K562 (cell line): ENCODE measurements around the gene IL10RB. TPM values are rescaled to one million over a fixed set of nuclear protein-coding genes. Genes with fewer than 3 reads are reported as not detected.

Experiments used
- AFF1 ChIP-seq, 2 experiments: fragments of 450-650 bp; IDR thresholded peaks; 2 replicates each; pipeline ENCODE4 v1.6.1; 2018; ENCODE audit warnings: mild to moderate bottlenecking in 2 of 2, low read depth in 1 of 2; ENCODE audit not compliant: partially characterized antibody in 2 of 2
- FOSL1 ChIP-seq: fragments of 200-800 bp; sonication (Bioruptor generic); conservative IDR thresholded peaks from 2 replicates; pipeline ENCODE4 v1.6.1; 2016; ENCODE audit warnings: missing genetic modification characterization, missing compliant biosample characterization
- GATA2 ChIP-seq: sonication (generic); formaldehyde crosslinking; IDR thresholded peaks from 2 replicates; pipeline ENCODE4 v1.4.0; 2020; ENCODE audit warnings: mild to moderate bottlenecking, missing genetic modification reagents
- HIVEP1 ChIP-seq: fragments of 250-450 bp; sonication (Bioruptor Pico); IDR thresholded peaks from 2 replicates; pipeline ENCODE4 v1.4.0; 2020; ENCODE audit warnings: mild to moderate bottlenecking
- HOMEZ ChIP-seq: fragments of 250-450 bp; sonication (Bioruptor Pico); IDR thresholded peaks from 2 replicates; pipeline ENCODE4 v1.4.0; 2020; ENCODE audit warnings: mild to moderate bottlenecking, moderate library complexity
- MTA2 ChIP-seq: fragments of 450-650 bp; IDR thresholded peaks from 2 replicates; pipeline ENCODE4 v1.6.1; 2016; ENCODE audit warnings: low read depth
- PHF8 ChIP-seq: fragments of 200-600 bp; sonication (generic); IDR thresholded peaks from 2 replicates; pipeline ENCODE4 v1.6.1; 2012; ENCODE audit warnings: mixed run types, mild to moderate bottlenecking, inconsistent platforms, low read length, moderate library complexity, borderline replicate concordance
- PHTF2 ChIP-seq: fragments of 250-450 bp; sonication (Bioruptor Pico); IDR thresholded peaks from 2 replicates; pipeline ENCODE4 v1.5.0; 2021; ENCODE audit warnings: mild to moderate bottlenecking
- POLR2G ChIP-seq: fragments of 200-400 bp; formaldehyde crosslinking; IDR thresholded peaks from 2 replicates; pipeline ENCODE4 v1.6.1; 2017; ENCODE audit warnings: low read depth, mild to moderate bottlenecking, antibody characterized with exemption, low read length, moderate library complexity
- RBBP5 ChIP-seq: fragments of 200-600 bp; sonication (generic); IDR thresholded peaks from 2 replicates; pipeline ENCODE4 v1.6.1; 2012; ENCODE audit warnings: borderline replicate concordance, mild to moderate bottlenecking, low read length, control low read depth, inconsistent platforms; ENCODE audit not compliant: insufficient read depth, poor library complexity, severe bottlenecking
- RFX1 ChIP-seq: fragments of 450-650 bp; IDR thresholded peaks from 2 replicates; pipeline ENCODE4 v1.6.1; 2016; ENCODE audit warnings: mild to moderate bottlenecking, moderate library complexity
- SP1 ChIP-seq: sonication (generic); formaldehyde crosslinking; IDR thresholded peaks from 2 replicates; pipeline ENCODE4 v1.8.1; 2022; ENCODE audit warnings: mild to moderate bottlenecking, missing genetic modification reagents
- TEAD2 ChIP-seq: fragments of 450-650 bp; IDR thresholded peaks from 2 replicates; pipeline ENCODE4 v1.6.1; 2016; ENCODE audit warnings: missing genetic modification characterization, control low read depth, missing compliant biosample characterization
- ZNF217 ChIP-seq: sonication (generic); formaldehyde crosslinking; IDR thresholded peaks from 2 replicates; pipeline ENCODE4 v1.8.0; 2022; ENCODE audit warnings: mild to moderate bottlenecking, missing genetic modification reagents
- ZNF695 ChIP-seq: fragments of 450-650 bp; formaldehyde crosslinking; IDR thresholded peaks from 2 replicates; pipeline ENCODE4 v1.4.0; 2020; ENCODE audit warnings: mild to moderate bottlenecking, moderate library complexity
- polyA plus RNA-seq, 8 experiments: library from polyadenylated mRNA; depleted of rRNA in 4 of 8; stranded (reverse) in 5 of 8; unstranded in 3 of 8; fragments of >200 nt; fragmentation: Nextera tagmentation in 2 of 8; fragmentation: Illumina TruSeq in 1 of 8; extraction: Ambion mirVana in 2 of 8; extraction: Trizol in 1 of 8; gene quantifications; 2 replicates each; pipeline versions ENCODE4 v1.2.1 to v1.2.3, GENCODE V29; 2011 to 2014; ENCODE audit warnings: inconsistent platforms in 1 of 8, missing spikeins in 1 of 8
- total RNA-seq, 7 experiments: library from RNA; depleted of rRNA in 6 of 7; stranded (reverse); fragments of >200 nt in 6 of 7; fragmentation: Illumina TruSeq in 2 of 7; extraction: Trizol in 2 of 7; gene quantifications; 2 replicates each; pipeline versions ENCODE4 v1.2.1 to v1.2.3, GENCODE V29; 2011 to 2021; ENCODE audit warnings: low replicate concordance in 1 of 7
- TF ChIP-seq, protein P1 (sequence below): sonication (generic); formaldehyde crosslinking; IDR thresholded peaks from 2 replicates; pipeline ENCODE4 v1.9.0; 2022; ENCODE audit warnings: mild to moderate bottlenecking, missing genetic modification reagents

The IL10RB gene
- total and polyA plus RNA-seq, 9 of the 15 experiments (the other 6 are each of a cell fraction or from before 2014, with no cell fraction given) = 10.9 to 33.8 (median 23.0) TPM

DNA sequence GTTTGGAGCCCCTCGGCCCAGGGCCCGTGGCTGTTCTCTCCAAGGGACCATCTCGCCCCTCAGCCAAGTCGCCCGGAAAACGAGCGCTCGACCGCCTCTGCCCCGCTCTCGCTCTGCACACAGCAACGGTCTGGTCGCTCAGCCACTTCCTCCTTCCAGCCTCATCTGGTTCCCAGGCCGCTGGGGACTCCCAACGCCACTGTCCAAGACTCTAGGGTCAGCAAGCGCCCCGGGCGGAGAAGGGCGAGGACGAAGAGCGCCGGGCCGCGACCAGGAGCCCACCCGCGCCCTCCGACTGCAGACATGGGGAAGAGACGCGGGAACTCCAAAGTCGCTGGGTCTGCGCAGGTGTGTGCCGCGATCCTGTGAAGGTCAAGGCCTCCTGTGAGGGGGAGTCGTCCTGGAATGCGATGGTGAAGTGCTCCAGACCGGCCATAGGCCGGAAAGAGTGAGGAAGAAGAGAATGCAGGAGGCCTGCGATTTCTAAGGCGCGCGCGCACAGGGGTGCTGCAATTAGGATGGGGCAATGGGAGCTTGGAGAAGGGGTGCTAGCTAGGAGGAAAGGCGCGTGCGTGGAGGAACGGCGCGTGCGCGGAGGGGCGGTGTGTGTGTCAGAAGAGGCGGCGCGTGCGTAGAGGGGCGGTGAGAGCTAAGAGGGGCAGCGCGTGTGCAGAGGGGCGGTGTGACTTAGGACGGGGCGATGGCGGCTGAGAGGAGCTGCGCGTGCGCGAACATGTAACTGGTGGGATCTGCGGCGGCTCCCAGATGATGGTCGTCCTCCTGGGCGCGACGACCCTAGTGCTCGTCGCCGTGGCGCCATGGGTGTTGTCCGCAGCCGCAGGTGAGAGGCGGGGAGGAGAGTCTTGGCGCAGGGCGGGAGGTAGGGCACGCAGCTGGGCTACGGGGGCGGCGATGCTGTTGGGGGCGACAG lies 58.4 kb downstream of the IL10RB start, which contains the start of gene IFNAR1 (continued):
- 0 out of 2 replicates have a peak, but pooled peaks have one; percentile 6 for TF ChIP-seq HIVEP1 (CRISPR knock-in tag)
- peak; percentile 71 for TF ChIP-seq RBBP5
- TF ChIP-seq, protein P1, sequence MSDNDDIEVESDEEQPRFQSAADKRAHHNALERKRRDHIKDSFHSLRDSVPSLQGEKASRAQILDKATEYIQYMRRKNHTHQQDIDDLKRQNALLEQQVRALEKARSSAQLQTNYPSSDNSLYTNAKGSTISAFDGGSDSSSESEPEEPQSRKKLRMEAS (CRISPR knock-in tag) = peak; percentile 96
- TF ChIP-seq RFX1 = no peak
- TF ChIP-seq FOSL1 = peak; percentile 22; the same call in 1 of the 2 replicates
- peak; percentile 64; the same call in 1 of the 2 replicates for TF ChIP-seq ZNF217 (CRISPR knock-in tag)
- TF ChIP-seq MTA2 = no peak
- 0 out of 2 replicates have a peak, but pooled peaks have one; percentile 51 for TF ChIP-seq TEAD2
- TF ChIP-seq POLR2G = peak; percentile 93
- peak; percentile 43; the same call in 1 of the 2 replicates for TF ChIP-seq HOMEZ (CRISPR knock-in tag)
- no peak for TF ChIP-seq GATA2 (CRISPR knock-in tag)
- TF ChIP-seq PHTF2 (CRISPR knock-in tag) = 0 out of 2 replicates have a peak, but pooled peaks have one; percentile 47
- TF ChIP-seq PHF8 = peak; percentile 98
- TF ChIP-seq SP1 (CRISPR knock-in tag) = peak; percentile 79
- peak in 1 of 2 experiments; percentile 75 for TF ChIP-seq AFF1 (IDR thresholded peaks at IDR 0.05; ENCODE audit: low read depth in 1 of 2, partially characterized antibody in 2 of 2)
- TF ChIP-seq ZNF695 (CRISPR knock-in tag) = no peak
